Measurements from ENCODE around the gene AIF1.

AIF1 gene

GRCh38 chr6:31621320-31621939 lies 6.4 kb downstream of the AIF1 start:
- no peak for FAIRE-seq

- FAIRE-seq = no peak
Observed at GRCh38 chr6:31621991-31622390, 7.0 kb downstream of the AIF1 start.

GRCh38 chr6:31622684-31623091 lies 7.7 kb downstream of the AIF1 start:
- no peak for FAIRE-seq

GRCh38 chr6:31624070-31624469 lies 9.0 kb downstream of the AIF1 start:
- FAIRE-seq = no peak

GRCh38 chr6:31626952-31627351 lies 11.9 kb downstream of the AIF1 start:
- no peak for FAIRE-seq

- FAIRE-seq = no peak
Observed at GRCh38 chr6:31627690-31628287, 12.8 kb downstream of the AIF1 start.

- FAIRE-seq = no peak
Observed at GRCh38 chr6:31629014-31629413, 14.0 kb downstream of the AIF1 start.

GRCh38 chr6:31630177-31630934 lies 15.3 kb downstream of the AIF1 start:
- FAIRE-seq = no peak

- FAIRE-seq = no peak
Observed at GRCh38 chr6:31631209-31631608, 16.2 kb downstream of the AIF1 start.

- no peak for FAIRE-seq
Observed at GRCh38 chr6:31631681-31632278, 16.7 kb downstream of the AIF1 start.

- no peak for FAIRE-seq
Observed at GRCh38 chr6:31632279-31632946, 17.4 kb downstream of the AIF1 start.

DNA sequence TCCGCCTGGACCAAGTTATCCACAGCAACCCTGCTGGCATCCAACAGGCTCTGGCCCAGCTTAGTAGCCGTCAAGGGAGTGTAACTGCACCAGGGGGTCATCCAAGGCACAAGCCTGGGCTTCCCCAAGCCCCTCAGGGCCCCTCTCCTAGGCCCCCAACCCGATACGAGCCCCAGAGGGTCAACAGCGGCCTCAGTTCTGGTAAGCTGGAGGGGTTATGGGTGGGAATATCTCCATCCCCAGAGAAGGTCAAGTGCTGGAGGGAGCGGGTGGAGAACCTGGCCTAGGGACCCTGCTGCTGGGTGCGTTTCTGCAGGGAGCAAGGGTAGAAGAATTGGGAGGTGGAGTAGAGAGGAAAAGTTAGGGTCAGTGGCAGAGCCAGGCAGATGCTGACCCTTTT lies 18.4 kb downstream of the AIF1 start:
- no peak for FAIRE-seq

DNA sequence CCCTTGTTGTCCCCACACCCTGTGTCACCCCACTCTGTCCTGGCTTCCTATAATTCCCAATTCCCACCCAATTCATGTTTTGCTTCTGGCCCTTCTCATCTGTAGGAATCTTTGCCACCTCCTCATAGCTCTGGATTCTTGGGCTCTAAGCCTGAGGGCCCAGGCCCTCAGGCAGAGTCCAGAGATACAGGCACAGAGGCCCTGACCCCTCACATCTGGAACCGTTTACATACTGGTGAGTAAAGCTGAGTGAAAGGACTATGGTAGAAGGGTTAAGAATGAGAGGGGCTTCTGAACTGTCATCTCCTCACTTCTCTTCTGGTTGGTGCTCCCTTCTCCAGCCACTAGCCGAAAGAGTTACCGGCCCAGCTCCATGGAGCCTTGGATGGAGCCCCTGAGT lies 19.1 kb downstream of the AIF1 start:
- FAIRE-seq = no peak

- no peak for FAIRE-seq
Observed at GRCh38 chr6:31634969-31635575, 20.0 kb downstream of the AIF1 start.

DNA sequence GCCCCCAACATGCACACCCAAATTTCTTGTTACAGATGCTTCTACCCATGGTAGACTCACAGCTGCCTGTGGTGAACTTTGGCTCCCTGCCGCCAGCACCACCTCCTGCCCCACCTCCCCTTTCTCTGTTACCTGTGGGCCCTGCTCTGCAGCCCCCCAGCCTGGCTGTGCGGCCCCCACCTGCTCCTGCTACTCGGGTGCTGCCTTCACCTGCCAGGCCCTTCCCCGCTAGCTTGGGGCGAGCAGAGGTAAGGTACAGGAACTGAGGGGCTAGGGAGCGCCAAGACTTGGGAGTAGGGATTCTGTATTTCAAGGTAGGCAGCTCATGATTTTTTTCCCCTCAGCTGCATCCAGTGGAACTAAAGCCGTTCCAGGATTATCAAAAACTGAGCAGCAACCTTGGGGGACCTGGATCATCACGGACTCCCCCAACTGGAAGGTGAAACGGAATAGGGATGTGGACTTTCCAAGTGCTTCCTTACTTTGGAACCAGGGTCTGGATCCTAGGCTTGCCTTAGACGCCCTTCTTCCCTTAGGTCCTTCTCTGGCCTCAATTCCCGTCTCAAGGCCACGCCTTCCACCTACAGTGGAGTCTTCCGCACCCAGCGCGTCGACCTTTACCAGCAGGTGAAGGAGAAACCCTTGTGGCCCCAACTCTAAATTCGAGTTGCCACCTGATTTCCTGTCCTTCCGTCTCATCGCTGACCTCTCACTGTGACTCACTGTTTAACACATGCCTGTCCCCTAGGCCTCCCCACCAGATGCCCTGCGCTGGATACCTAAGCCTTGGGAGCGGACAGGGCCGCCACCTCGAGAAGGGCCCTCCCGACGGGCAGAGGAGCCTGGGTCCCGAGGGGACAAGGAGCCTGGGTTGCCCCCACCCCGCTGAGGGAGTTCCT lies 21.9 kb downstream of the AIF1 start:
- FAIRE-seq = no peak

- FAIRE-seq = no peak
Observed at GRCh38 chr6:31639043-31639442, 24.0 kb downstream of the AIF1 start.

- FAIRE-seq = no peak
Observed at GRCh38 chr6:31639449-31639861, 24.4 kb downstream of the AIF1 start.

GRCh38 chr6:31640612-31641011 lies 25.6 kb downstream of the AIF1 start:
- no peak for FAIRE-seq

- FAIRE-seq = no peak
Observed at GRCh38 chr6:31641370-31641769, 26.3 kb downstream of the AIF1 start.

DNA sequence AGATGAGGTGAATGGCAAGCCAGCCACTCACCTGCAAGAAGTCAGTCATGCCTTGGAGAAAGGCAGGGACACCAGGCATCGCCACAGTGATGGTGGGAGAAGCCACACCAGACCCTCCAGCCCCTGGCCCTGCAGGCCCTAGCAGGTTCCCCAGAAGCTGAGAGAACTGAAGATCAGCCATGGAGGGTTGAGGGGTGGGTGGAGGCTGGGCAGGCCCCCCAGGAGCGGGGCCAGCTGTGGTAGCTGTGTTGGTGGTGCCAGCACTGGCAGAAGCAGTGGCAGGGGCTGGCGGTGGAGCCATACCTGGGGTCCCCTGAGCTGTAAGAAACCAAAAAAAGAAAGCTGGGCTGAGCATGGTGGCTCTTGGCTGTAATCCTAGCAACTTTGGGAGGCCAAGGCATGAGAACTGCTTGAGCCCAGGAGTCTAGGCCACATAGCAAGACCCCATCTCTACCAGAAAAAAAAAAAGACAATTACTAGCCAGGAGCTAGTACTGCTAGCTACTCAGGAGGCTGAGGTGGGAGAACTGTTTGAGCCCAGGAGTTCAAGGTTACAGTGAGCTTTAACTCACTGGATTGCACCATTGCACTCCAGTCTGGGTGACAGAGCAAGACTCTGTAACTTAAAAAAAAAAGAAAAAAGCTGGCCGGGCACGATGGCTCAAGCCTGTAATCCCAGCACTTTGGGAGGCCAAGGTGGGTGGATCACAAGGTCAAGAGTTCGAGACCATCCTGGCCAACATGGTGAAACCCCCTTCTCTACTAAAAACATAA lies 27.9 kb downstream of the AIF1 start:
- no peak for FAIRE-seq
